Measurements from ENCODE around the gene MACO1. TPM values are rescaled to one million over a fixed set of nuclear protein-coding genes. Genes with fewer than 3 reads are reported as not detected.

The MACO1 gene
- total and polyA plus RNA-seq, 2 of the 8 experiments (the other 6 are each of a cell fraction or from before 2014, with no cell fraction given) = 3.5 to 15.1 TPM

GRCh38 chr1:25472471-25472870, 41.8 kb downstream of the MACO1 start:
- Histone ChIP-seq H3K4me1 (replicated peaks in 1 of 4; ENCODE audit: control insufficient read depth in 3 of 4, insufficient read depth in 4 of 4, low read length in 3 of 4) (no peaks in the 10 kb centered on the region), H3K23ac (ENCODE audit: insufficient read length) (no peak overlapping the region), H2BK12ac (ENCODE audit: low read depth, low read length) (no peak overlapping the region), H3K36me3 (ENCODE audit: control insufficient read depth in 2 of 4, insufficient read depth in 4 of 4, low read length in 3 of 4) (no peaks in the 10 kb centered on the region; a peak in 1 of 8 replicates), H3K79me1 (ENCODE audit: low read depth, low read length) (no peaks in the 10 kb centered on the region; the same call in 1 of the 2 replicates), H3K18ac (ENCODE audit: extremely low read depth, low read length) (no peak overlapping the region), H4K20me1 (replicated peaks in 1 of 2; ENCODE audit: control insufficient read depth in 1 of 2, insufficient read depth in 2 of 2, low read length in 2 of 2) (peaks cover 2 to 3% of the 10 kb centered on the region in 2 experiments), H3K9ac (replicated peaks in 1 of 4; ENCODE audit: extremely low read depth in 1 of 4, low read depth in 3 of 4, low read length in 3 of 4) (no peak overlapping the region), H2BK15ac (ENCODE audit: low read length) (no peak overlapping the region), H4K5ac (ENCODE audit: insufficient read length, low read depth, low read length) (no peak overlapping the region), H3K79me2 (ENCODE audit: control insufficient read depth in 1 of 2, insufficient read depth in 2 of 2, low read length in 2 of 2) (no peaks in the 10 kb centered on the region; a peak in 1 of 4 replicates), H4K8ac (ENCODE audit: extremely low read depth, insufficient read depth, low read length) (no peak overlapping the region), H3K9me3 (ENCODE audit: insufficient read depth in 2 of 2, low read depth in 1 of 2, low read length in 1 of 2) (no peaks in the 10 kb centered on the region), H3K4me3 (ENCODE audit: extremely low read depth in 1 of 4, insufficient read depth in 2 of 4, low read depth in 3 of 4, low read length in 4 of 4) (no peak overlapping the region), H3K27me3 (replicated peaks in 1 of 4; ENCODE audit: control insufficient read depth in 3 of 4, extremely low read depth in 1 of 4, insufficient read depth in 3 of 4, low read length in 3 of 4) (no peaks in the 10 kb centered on the region), H3K14ac (ENCODE audit: insufficient read length) (no peak overlapping the region), H2BK120ac (replicated peaks; ENCODE audit: low read depth, low read length) (no peak overlapping the region), H2AFZ (ENCODE audit: low read length) (no peak overlapping the region), H3K27ac (ENCODE audit: low read depth, low read length) (no peak overlapping the region), H2BK5ac (ENCODE audit: low read depth, low read length) (no peak overlapping the region), H2BK20ac (ENCODE audit: low read length) (no peak overlapping the region), H4K91ac (replicated peaks; ENCODE audit: insufficient read length, low read length) (no peak overlapping the region), H3K56ac (replicated peaks; ENCODE audit: insufficient read length, low read depth, low read length) (no peak overlapping the region), H3K4me2 (ENCODE audit: insufficient read depth in 1 of 2, low read depth in 2 of 2, low read length in 2 of 2) (no peak overlapping the region), H2AK5ac (ENCODE audit: low read depth, low read length) (no peak overlapping the region), H3K23me2 (ENCODE audit: low read depth, low read length) (no peaks in the 10 kb centered on the region), H3K4ac (replicated peaks; ENCODE audit: insufficient read length, low read depth, low read length) (no peak overlapping the region)
- WGBS, 2 experiments (ENCODE audit: extremely low coverage in 1 of 2, insufficient coverage in 1 of 2, insufficient read length in 1 of 2, insufficient replicate concordance in 2 of 2, low coverage in 1 of 2, low lambda C conversion rate in 2 of 2, missing lambda C conversion rate in 1 of 2) = 90% methylated on average over 4 of the region's 4 CpGs; no CpG with 5 or more reads in 1 of the 2 experiments
- CTCF ChIA-PET (ENCODE audit: partially characterized antibody) = interaction anchor here (0.6 to 2.8 kb wide), 2 partner anchors 15 to 1402 kb away, joined by 3 to 10 read pairs; no protein-coding TSS in a partner anchor
- no peak for FAIRE-seq
- DNase-seq (ENCODE audit: low read depth in 1 of 2, low spot score in 2 of 2) = no peak
- POLR2A ChIA-PET (ENCODE audit: partially characterized antibody) = interaction anchor here (0.8 kb wide), 1 partner anchor 9 kb away, joined by 3 read pairs; no protein-coding TSS in a partner anchor
- no peak for TF ChIP-seq BACH1 (IDR thresholded peaks at IDR 0.05; ENCODE audit: low read length)
- TF ChIP-seq CBX5 (IDR thresholded peaks at IDR 0.05; ENCODE audit: low read depth, low read length) = no peak
- no peak for TF ChIP-seq RXRA (IDR thresholded peaks at IDR 0.05; ENCODE audit: insufficient read depth, low read depth, low read length)
- TF ChIP-seq MAX (IDR thresholded peaks at IDR 0.05) = no peak
- TF ChIP-seq TEAD4 (IDR thresholded peaks at IDR 0.05; ENCODE audit: low read depth, low read length) = no peak
- TF ChIP-seq CHD2 (IDR thresholded peaks at IDR 0.05; ENCODE audit: low read length) = no peak
